ENCODE measurements around the gene ETNPPL.
"Not testable (repeated sequence)": the region's sequence is repeated elsewhere in the genome, so short reads cannot be mapped to it uniquely, and the experiment has no call there.

The ETNPPL gene

DNA sequence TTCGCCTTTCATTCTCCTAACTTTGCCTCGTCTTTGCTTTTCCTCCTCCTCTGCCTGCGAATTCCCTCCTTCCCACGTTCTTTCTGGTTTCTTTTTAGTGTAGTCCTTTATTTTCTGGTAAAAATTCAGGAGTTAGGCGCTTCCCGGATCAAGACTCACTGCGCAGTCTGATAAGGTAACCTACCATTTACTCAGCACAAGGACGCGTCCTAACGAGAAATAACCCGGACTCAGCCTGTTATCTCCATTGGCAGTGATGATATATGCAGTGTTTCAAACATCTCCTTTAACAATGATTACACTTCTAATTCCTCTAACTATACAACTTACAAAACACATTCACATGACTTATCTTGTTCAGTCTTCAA is 357 bp upstream of the ETNPPL start:
- no peak for DNase-seq (ENCODE audit: low read depth, low spot score)
- H3K27ac ChIP-seq: no peak overlapping the region

DNA sequence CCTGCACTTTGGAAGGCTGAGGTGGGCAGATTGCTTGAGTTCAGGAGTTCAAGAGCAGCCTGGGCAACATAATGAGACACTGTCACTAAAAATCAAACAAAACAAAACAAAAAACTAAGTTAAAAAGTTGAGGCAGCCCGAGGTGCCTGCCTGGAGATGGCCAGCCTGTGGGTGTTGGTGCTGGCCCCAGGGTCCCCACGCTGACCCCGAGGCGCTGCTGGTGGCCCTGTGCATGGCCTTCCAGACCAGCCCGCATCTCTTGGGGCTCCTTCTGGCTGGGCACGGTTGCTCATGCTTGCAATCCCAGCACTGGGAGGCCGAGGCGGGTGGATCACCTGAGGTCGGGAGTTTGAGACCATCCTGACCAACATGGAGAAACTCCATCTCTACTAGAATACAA is 4.4 kb downstream of the ETNPPL start:
- no peak for DNase-seq (ENCODE audit: low read depth, low spot score)
- H3K27ac ChIP-seq: no peak overlapping the region

DNA sequence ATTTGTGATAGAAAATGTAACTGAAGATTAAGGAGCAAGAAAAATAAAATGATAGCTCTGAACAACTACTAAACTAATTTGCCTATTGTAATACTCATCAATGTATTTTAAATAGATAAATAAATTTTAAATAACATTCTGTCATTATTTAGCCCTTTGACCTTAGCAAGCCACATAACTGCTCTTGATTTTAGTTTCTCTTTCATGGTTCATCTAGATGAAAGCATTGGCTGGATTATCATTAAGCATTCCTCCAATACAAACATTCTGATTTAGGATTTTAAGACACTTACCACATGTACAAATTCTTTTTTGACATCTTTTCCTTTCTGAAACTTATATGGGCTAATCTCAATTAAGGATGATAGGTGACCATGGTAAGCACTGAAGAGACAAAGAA is 8.5 kb downstream of the ETNPPL start:
- no peak for DNase-seq (ENCODE audit: low read depth, low spot score)
- no peak overlapping the region for H3K27ac ChIP-seq

DNA sequence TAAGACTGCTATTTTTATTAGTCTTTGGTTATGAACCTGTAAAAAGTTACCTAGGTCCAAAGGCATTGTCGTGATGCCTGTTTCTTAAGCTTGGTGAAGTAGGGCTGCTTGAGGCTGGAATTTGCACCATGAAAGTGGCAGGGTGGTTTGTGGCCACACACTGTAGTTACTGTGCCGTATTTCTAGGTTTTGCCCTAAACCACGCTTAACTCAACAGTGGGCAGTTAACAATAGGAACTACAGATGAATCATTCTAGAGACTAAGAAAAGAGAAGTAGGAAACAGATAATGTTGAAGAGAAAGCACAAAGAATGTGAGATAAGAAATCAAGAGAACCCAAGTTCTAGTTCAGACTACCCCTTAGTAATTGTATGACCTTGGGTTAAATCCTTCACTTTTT is 11.5 kb downstream of the ETNPPL start:
- no peak for DNase-seq (ENCODE audit: low read depth, low spot score)
- no peak overlapping the region for H3K27ac ChIP-seq

DNA sequence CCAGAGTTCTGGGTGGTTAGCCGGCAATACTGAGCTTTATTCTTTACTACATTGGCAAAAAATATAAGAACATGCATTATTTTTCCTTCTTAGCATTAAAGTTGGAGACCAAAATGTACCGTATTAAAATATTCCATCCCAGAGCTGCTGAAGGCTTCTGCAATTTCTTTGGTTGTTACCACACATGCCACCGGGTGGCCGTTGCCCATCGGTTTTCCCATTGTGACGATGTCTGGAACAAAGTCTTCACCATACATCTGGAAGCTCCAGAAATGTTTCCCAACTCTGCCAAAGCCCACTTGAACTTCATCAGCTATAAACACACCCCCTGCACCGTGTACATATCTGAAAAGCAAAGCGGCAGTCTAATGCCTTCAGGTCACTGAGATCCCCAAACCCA is 13.7 kb downstream of the ETNPPL start:
- H3K27ac ChIP-seq: no peak overlapping the region
- no peak for DNase-seq (ENCODE audit: low read depth, low spot score)

DNA sequence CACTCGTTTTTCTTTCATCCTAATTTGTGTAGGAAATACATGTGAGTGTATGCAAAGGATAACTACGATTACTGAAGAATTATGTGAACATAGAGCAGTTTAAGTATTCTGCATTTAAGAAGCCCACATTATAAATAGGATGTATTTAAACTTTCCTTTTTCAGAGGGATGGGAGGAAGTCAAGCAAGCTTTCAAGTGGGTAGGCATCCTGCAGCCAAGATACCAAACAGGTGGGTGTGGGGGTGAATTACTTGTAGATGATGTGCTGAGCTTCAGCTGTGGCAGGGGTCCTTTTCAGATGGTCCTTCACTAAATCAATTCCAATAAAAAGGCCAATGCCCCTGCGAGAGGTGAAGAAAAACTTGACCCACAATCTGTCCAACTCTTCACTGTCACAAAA is 16.3 kb downstream of the ETNPPL start:
- no peak overlapping the region for H3K27ac ChIP-seq
- DNase-seq (ENCODE audit: low read depth, low spot score): no peak

DNA sequence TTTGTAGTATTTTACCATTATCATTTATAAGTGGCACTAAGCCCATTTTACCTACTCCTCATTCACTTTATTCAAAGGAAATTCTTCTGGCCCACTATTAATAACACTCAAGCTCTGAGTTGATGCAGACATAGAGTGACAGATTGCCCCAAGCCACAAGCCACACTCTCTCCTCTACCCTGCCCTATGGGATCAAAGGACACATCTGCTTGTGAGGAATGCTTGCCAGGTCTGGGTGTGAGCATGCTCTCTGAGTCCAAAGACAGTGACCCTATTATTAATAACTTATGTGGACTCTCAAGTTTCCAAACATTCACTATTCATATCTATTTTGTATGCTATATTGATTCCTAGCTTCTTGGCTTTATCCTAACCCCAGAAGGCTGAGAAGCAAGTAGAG is 18.5 kb downstream of the ETNPPL start:
- no peak overlapping the region for H3K27ac ChIP-seq
- DNase-seq (ENCODE audit: low read depth, low spot score): no peak

DNA sequence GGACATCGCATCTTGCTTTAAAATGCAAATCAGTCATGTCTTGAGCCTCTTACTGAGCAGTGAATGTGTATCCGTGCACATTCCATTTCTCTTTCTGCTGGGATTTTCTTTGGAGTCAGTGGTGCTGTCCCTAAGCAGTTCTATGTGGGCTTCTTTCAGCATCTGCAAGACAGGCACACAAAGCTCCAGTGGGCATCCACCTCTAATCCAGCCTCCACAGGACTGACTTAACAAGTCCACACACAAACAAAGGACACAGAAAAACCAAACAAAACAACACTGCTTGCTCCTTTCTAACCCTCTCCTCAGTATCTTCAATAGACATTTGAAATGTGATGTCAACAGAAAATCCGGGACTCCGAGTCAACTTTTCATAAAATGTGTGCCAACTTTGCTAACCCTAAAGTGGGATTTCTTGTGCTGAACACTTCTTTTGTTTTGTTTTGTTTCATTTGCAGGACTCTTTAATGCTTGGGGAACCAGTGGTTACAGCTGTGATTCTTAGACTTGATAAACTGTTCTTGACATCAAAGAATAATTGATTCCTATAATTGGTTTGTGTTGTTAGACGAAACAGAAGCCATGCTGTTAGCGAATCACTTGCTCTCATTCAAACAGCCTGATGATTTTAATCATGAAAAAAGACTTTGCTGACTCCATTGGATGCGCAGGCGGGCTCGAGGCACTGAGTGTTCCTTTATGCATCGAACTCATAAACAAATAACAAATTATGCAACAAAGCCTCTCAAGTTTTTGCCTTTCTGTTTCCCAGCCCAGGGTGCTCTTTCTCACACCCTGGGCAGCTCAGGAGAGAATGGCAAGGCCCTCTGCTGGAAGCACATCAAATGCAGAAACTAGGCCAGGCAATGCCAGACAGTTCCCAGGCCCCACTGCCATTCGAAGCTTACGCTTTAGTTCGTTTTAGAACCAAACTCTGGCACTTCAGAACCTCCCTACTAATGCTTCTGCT is 20.1 kb downstream of the ETNPPL start:
- no peak overlapping the region for H3K27ac ChIP-seq
- DNase-seq (ENCODE audit: low read depth, low spot score): no peak

DNA sequence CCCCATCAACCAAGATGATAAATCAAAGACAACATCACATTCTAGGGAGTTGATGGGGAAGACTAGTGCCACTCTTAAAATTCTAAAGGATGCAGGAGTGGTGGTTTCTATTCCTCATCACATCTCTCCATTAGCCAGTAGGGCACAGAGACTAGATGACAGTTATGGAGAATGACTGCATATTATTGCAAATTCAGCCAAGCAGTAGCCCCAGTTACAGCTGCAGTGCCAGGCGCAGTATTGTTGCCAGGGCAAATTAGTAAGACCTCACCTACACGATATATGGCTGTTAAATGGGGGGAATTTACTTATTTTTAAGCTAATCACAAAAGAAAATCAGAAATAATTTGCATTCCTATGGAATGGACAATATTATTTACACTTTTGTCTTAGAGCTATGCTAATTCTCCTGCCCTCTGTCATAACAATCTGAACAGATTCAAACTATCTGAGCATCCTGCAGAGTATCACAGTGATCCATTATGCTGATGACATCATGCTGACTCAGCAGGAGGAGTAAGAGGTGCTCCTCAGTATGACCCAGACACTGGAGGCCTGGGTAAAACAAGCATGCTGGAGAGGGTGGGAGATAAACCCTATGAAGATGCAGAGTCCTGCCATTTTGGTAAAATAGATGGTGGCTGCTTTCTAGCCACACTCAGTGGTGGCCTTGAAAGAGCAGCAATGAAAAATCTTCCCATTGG is 24.7 kb downstream of the ETNPPL start:
- DNase-seq (ENCODE audit: low read depth, low spot score): no peak
- no peak overlapping the region for H3K27ac ChIP-seq

DNA sequence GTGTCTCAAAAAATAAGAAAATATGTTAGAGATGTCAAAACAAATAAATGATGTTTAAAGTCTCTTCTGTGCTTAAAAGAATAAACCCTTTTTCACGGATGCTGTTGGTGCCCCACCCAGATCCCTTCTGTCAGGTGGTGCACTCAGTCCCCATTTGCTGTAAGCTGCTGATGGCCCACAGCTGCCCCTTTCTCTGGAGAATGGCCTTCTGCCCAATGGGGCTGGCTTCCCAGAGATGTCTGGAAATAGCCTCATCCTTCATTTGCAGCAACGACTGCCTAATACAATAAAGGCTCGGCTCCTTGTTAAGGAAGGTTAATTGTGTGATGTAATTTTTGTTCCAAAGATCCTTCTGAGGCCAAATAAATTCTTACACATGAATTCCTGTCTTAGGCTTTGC is 31.8 kb downstream of the ETNPPL start:
- no peak overlapping the region for H3K27ac ChIP-seq
- DNase-seq (ENCODE audit: low read depth, low spot score): no peak

DNA sequence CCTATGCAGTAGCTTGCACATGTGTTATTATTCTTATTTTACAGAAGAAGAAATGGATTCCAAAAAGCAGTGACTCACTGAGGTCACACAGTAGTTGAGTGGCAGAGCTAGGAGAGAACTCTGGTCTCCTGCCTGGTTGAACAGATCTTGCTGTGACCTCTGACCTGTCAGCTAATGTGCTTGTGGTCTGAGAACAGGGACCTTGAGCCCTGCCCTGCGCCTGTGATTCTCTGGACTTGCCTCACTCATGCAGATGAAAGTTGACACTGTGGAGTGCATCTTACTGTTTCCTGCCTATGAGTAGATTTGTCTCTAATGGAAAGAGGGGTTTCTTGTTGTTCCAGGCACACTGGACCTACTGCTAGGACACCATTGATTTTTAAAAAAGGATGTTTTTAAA is 32.3 kb downstream of the ETNPPL start:
- H3K27ac ChIP-seq: no peak overlapping the region
- DNase-seq (ENCODE audit: low read depth, low spot score): no peak

DNA sequence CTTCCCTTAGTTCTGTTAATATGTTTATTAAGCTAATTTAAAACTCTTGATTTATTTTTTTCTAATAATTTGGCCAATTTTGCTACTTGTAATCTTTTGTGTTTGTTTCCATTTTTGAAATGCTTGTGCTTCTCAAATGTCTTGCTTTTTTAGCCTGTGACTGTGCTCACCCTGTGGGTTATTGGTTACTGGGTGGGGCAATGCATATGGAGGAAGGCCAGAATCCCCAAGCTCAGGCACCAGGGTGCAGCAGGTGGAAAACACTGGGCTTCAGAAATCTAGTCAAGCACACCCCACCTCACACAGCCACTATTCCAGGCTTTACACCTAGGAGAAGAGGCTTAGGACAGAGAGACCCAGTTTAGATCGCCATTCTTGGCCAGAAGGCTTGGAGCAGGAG is 33.1 kb downstream of the ETNPPL start:
- no peak overlapping the region for H3K27ac ChIP-seq
- DNase-seq (ENCODE audit: low read depth, low spot score): no peak

DNA sequence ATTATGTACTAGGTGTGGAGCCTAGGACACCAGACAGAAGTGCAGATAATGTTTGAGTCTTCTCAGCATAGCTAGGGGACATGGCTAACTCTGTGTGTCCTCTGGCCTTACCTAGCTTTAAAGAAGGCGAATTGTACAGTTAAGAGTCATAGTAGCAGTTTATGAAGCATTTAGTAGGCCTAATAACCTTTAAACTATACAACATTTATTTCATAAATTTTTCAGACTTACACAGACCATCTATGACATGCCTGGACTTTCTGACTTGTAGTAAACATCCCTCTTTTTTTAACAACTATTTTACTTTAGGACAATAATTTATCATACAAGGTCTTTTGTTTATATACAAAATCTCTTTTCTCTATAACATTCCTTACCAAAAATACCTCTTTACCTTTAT is 37.4 kb downstream of the ETNPPL start:
- H3K27ac ChIP-seq: no peak overlapping the region
- DNase-seq (ENCODE audit: low read depth, low spot score): no peak

DNA sequence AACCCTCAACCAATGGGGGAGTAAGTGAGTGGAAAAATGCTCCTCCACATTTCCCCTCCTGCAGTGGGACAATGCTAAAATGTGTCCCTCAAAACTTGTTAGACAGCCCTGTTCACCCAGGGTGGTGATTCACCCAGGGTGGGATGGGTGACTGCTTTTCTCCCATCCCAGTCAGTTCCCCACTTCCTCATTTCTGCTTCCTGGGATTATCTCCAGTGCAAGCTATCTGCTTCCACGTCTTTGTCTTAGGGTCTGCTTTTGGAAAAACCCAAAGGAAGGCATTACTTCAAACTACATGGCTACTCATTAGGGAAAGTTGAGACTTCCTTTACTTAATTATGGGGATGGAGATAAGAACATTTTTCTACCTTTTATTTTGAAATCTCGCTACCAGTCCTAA is 45.5 kb downstream of the ETNPPL start:
- DNase-seq (ENCODE audit: low read depth, low spot score): no peak
- no peak overlapping the region for H3K27ac ChIP-seq

DNA sequence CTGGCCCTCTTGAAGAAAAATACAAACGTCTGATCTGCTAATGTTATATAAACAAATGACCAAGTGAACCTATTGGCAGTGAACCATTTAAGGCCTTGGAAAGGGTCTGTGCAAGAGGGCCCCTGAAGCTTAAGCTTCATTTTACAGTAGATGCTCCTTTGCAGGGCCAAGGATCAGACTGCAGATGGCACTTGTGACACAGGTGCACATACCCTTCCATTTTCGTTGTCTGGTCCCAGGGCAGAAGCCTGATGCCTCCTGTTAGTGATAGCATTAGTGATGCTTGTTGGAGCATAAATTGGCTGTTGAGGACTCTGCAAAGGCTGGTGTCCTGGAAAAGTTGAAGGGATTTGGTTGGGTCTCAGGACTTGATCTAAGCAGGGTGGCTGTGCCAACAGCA is 46.5 kb downstream of the ETNPPL start:
- DNase-seq (ENCODE audit: low read depth, low spot score): no peak
- H3K27ac ChIP-seq: no peak overlapping the region

DNA sequence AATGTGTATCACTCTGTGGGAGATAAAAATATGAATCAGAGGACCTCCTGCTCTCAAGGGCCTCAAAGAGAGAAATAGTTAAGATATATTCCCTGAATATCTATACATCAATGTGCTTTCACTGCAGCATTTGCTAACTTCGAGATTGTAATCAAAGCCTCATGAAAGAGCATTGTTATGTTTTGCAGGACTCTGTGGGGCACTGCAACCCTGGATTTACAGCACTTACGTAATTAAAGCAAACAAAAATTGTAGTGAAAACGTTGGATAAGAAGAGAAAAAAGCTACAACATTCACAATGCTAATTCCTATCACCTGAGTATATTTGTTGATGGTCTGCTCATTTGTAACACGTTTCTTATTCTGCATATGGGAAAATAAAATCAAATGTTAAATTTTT is 48.0 kb downstream of the ETNPPL start:
- no peak overlapping the region for H3K27ac ChIP-seq
- DNase-seq (ENCODE audit: low read depth, low spot score): no peak

DNA sequence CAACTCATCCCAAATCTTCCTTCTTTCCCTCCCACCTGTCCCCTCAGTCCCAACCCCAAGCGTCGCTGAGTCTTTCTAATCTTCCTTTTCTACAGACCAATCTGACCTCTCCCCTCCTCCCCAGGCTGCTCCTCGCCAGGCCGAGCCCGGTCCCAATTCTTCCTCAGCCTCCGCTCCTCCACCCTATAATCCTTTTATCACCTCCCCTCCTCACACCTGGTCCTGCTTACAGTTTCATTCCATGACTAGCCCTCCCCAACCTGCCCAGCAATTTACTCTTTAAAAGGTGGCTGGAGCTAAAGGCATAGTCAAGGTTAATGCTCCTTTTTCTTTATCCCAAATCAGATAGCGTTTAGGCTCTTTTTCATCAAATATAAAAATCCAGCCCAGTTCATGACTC is 52.3 kb downstream of the ETNPPL start:
- not testable (repeated sequence) for H3K27ac ChIP-seq

DNA sequence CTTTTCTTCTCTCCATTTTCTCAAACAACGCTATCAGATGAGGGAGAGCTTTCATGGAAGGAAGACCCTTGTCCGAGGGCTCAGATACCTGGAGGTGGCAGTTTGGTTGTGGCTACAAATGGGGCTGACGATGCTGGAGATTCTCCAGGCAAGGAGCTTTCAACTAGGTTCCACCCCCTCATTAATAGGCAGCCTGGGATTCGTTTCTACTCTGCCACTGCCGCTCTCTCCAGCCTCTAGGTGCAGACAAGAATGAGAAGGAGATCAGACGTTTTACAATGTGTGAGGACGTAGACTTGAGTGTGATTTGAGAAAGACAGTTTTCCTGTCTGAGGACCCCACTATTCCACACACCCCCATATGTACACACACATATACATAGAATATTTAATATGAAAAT is 53.1 kb downstream of the ETNPPL start:
- DNase-seq (ENCODE audit: low read depth, low spot score): no peak
- no peak overlapping the region for H3K27ac ChIP-seq

More for the DNA sequence above, 52.3 kb downstream of the ETNPPL start:
- not testable (repeated sequence) for DNase-seq (ENCODE audit: low read depth, low spot score)

DNA sequence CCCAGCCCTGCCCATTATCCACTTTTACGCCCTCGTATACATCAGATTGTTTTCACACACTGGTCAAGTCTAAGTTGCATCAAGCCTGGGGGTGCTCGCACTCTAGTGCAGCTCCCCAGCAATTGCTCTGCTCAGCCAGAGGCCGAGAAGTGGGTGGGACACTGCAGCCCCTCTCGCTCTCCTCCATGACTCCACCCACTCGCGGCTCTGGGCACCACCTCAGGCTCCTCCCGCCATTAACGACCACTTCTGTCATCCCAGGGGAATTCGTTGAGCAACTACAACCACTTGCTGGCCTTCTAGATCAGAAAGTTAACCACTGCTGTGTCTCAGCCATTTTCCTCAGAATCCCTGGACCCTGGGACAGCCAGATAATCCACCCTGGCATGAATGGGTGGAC is 53.6 kb downstream of the ETNPPL start:
- no peak overlapping the region for H3K27ac ChIP-seq
- DNase-seq (ENCODE audit: low read depth, low spot score): no peak

DNA sequence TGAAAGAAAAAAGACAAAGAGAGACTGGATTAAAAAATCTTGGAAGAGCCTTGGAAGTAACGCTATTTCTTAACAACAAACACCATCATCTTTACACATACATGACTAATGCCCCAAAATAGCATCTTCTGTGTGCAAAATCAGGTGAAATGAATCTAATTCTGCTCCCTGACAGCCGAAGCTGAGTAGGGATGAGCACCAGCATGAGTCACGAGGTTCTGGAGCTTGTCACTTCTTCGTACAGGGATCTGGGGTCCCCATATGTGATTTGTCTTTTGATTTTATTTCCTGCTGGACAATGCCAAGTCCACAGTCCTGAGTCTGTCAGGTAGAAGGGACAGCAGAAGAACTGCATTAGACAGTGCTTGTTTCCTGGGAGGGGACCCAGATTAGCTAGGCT is 56.6 kb downstream of the ETNPPL start:
- DNase-seq (ENCODE audit: low read depth, low spot score): no peak
- no peak overlapping the region for H3K27ac ChIP-seq

DNA sequence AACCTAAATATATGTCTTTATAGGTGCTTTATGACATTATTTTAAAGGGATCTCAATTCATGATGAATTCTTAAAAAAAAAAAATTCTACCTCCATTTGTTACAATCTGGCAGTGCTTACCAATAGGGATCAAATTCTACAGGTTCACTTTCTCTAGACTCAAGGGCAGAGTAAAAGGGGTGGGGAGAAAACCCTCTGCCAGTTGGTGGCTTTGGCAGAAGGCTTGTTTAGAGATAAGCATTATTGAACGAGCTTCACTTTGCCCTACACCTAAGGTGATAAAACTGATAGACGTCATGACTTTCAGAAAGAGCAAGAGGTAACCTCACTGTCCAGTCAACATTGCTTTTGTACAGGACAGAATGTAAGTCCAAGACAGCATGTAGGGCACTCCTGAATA is 58.9 kb downstream of the ETNPPL start:
- no peak for DNase-seq (ENCODE audit: low read depth, low spot score)
- H3K27ac ChIP-seq: no peak overlapping the region

DNA sequence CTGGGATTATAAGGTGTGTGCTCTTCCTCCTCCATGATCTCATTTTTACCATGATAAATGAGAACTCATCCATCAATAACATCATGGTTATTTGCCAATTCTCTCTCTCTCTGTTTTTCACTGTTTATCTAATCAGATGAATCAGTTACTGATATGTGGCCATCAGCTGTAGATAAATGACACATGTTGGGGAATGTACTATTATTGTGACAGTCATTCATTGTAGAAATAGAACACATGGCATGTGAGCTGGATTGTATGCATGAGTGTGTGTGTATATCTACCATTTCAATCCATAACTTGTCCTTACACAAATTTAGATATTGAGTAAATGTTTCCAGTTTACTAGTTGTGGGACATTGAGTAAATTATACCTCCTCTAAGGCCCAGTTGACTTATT is 59.5 kb downstream of the ETNPPL start:
- DNase-seq (ENCODE audit: low read depth, low spot score): no peak
- H3K27ac ChIP-seq: no peak overlapping the region

Data from epithelial cell of prostate (primary cell).